Upper lobe of left lung (tissue), 4 donors: ENCODE data around the gene TTBK2.

Experiments used
- CTCF ChIP-seq, 6 experiments: fragments of 450-650 bp in 4 of 6; fragments of 200-600 bp in 2 of 6; sonication (generic) in 2 of 6; IDR thresholded peaks; one replicate each; pipeline ENCODE4 v1.5.1; 2016 to 2019; ENCODE audit warnings: antibody characterized with exemption in 6 of 6
- POLR2A ChIP-seq, 4 donors: fragments of 450-650 bp; IDR thresholded peaks; one replicate each; pipeline ENCODE4 v1.5.1; 2016 to 2017; ENCODE audit warnings: antibody characterized with exemption in 4 of 4, mild to moderate bottlenecking in 2 of 4
- POLR2AphosphoS5 ChIP-seq, 2 donors: sonication (generic); formaldehyde crosslinking; IDR thresholded peaks; one replicate each; pipeline ENCODE4 v1.5.1; 2017; ENCODE audit warnings: antibody characterized with exemption in 2 of 2

DNA sequence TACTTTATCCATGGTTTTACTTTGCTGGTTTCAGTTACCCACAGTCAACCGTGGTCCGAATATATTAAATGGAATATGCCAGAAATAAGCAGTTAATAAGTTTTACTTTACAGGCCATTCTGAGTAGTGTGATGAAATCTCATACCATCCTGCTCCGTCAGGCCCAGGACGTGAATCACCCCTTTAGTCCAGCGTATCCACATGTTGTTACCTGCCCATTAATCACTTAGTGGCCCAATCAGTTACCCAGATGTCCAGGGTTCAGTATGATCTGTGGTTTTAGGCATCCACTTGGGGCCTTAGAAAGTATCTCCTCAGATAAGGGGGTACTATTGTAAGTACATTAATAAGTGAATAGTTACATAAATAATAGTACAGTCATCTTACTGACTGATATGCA lies 88.0 kb downstream of the TTBK2 start:
- no peak for TF ChIP-seq CTCF (IDR thresholded peaks at IDR 0.05)
- TF ChIP-seq POLR2AphosphoS5 (IDR thresholded peaks at IDR 0.05): no peak
- TF ChIP-seq POLR2A (IDR thresholded peaks at IDR 0.05): no peak
